Activated CD8-positive, alpha-beta T cell treated with anti-CD3 and anti-CD28 coated beads, Interleukin-2, amount 10 ng/mL, durations not matched to agents 7 days and 5 days (primary cell): Measurements from ENCODE around the gene PTPN11. TPM values are rescaled to one million over a fixed set of nuclear protein-coding genes. Genes with fewer than 3 reads are reported as not detected.
"Not testable (repeated sequence)": the region's sequence is repeated elsewhere in the genome, so short reads cannot be mapped to it uniquely, and the experiment has no call there.

ENCODE experiments used
- ATAC-seq: fragments of 150-1000 bp; cut with Tn5 transposase; one replicate; pipeline ENCODE4 v1.10.0; 2021; ENCODE audit warnings: moderate library complexity
- CTCF ChIA-PET: fragments of 350-600 bp; sonication (Branson Sonifier 250); formaldehyde crosslinking; loops from one replicate; lab custom pipeline; 2021; ENCODE audit warnings: antibody characterized with exemption; lab: Charles Lee
- POLR2A ChIA-PET: fragments of 350-600 bp; sonication (Branson Sonifier 250); formaldehyde crosslinking; loops from one replicate; lab custom pipeline; 2021; ENCODE audit warnings: antibody characterized with exemption; lab: Charles Lee
- DNase-seq: peaks from one replicate; pipeline ENCODE4 v3.0.0-alpha.2; 2020
- H3K27ac Mint-ChIP-seq: one replicate; pipeline ENCODE4 v1.8.0; 2021; ENCODE audit warnings: mild to moderate bottlenecking, mixed read lengths
- H3K27me3 Mint-ChIP-seq: one replicate; pipeline ENCODE4 v1.8.0; 2021; ENCODE audit warnings: low read depth, mixed read lengths
- H3K36me3 Mint-ChIP-seq: one replicate; pipeline ENCODE4 v1.8.0; 2021; ENCODE audit warnings: low read depth, mixed read lengths
- H3K4me1 Mint-ChIP-seq: one replicate; pipeline ENCODE4 v1.8.0; 2021; ENCODE audit warnings: low read depth, mixed read lengths
- H3K4me3 Mint-ChIP-seq: one replicate; pipeline ENCODE4 v1.8.0; 2021; ENCODE audit warnings: mild to moderate bottlenecking, mixed read lengths
- H3K9me3 Mint-ChIP-seq: one replicate; pipeline ENCODE4 v1.8.0; 2022; ENCODE audit warnings: mixed read lengths; ENCODE audit not compliant: insufficient read depth
- total RNA-seq, 2 experiments: library from RNA; stranded (reverse); gene quantifications; one replicate each; pipeline ENCODE4 v1.2.3, GENCODE V29; 2021

The PTPN11 gene
- total RNA-seq, 2 experiments from 2014 or later = 106 to 112 TPM

DNA sequence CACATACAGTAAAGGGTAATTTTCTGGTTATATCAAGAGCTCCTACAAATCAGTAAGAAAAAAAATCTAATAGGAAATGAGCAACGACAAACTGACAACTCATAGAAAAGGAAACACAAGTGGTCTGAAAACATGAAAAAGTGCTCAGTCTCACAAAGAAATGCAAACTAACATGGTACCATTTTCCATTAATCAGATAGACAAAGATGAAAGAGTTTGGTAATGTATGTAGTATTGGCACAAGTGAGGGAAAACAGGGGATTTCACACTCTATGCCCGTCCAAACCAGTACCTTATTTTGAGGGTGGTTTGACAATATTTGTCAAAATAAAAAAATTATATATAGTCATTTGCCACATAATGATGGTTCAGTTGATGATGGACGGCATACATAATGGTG is 13.2 kb downstream of the PTPN11 start:
- DNase-seq (no peak), ATAC-seq (no peak)
- Mint-ChIP-seq H3K27me3 (no peaks in the 10 kb centered on the region), H3K4me3 (no peak overlapping the region), H3K27ac (peak overlapping the region; percentile 7), H3K9me3 (no peaks in the 10 kb centered on the region), H3K4me1 (peaks cover 18% of the 10 kb centered on the region), H3K36me3 (peaks cover 19% of the 10 kb centered on the region)
- CTCF ChIA-PET = no interaction called here
- POLR2A ChIA-PET = no interaction called here

- no peak for ATAC-seq
- peaks cover 11% of the 10 kb centered on the region for H3K36me3 Mint-ChIP-seq
- no peaks in the 10 kb centered on the region for H3K9me3 Mint-ChIP-seq
- ChIA-PET POLR2A (no interaction called here), CTCF (no interaction called here)
- DNase-seq = no peak
- no peak overlapping the region for H3K4me3 Mint-ChIP-seq
- H3K27ac Mint-ChIP-seq = no peak overlapping the region
- no peaks in the 10 kb centered on the region for H3K27me3 Mint-ChIP-seq
- H3K4me1 Mint-ChIP-seq = peaks cover 25% of the 10 kb centered on the region
Measured at GRCh38 chr12:112433551-112433950, 14.8 kb downstream of the PTPN11 start.

GRCh38 chr12:112438645-112439044 is 19.9 kb downstream of the PTPN11 start:
- H3K4me1 Mint-ChIP-seq, CTCF ChIA-PET, ATAC-seq, H3K27ac Mint-ChIP-seq, H3K4me3 Mint-ChIP-seq, H3K27me3 Mint-ChIP-seq, DNase-seq, H3K9me3 Mint-ChIP-seq, H3K36me3 Mint-ChIP-seq, POLR2A ChIA-PET: not testable (repeated sequence)

GRCh38 chr12:112439769-112440168 is 21.0 kb downstream of the PTPN11 start:
- ChIA-PET POLR2A (no interaction called here), CTCF (no interaction called here)
- no peaks in the 10 kb centered on the region for H3K9me3 Mint-ChIP-seq
- no peak overlapping the region for H3K4me3 Mint-ChIP-seq
- ATAC-seq (no peak), DNase-seq (no peak)
- H3K36me3 Mint-ChIP-seq = peaks cover 4% of the 10 kb centered on the region
- peaks cover 6% of the 10 kb centered on the region for H3K4me1 Mint-ChIP-seq
- no peaks in the 10 kb centered on the region for H3K27me3 Mint-ChIP-seq
- H3K27ac Mint-ChIP-seq = no peak overlapping the region

GRCh38 chr12:112440653-112441052 is 21.9 kb downstream of the PTPN11 start:
- H3K4me3 Mint-ChIP-seq, CTCF ChIA-PET, H3K4me1 Mint-ChIP-seq, POLR2A ChIA-PET, DNase-seq, H3K36me3 Mint-ChIP-seq, ATAC-seq, H3K27me3 Mint-ChIP-seq, H3K9me3 Mint-ChIP-seq, H3K27ac Mint-ChIP-seq: not testable (repeated sequence)

GRCh38 chr12:112443916-112444315 is 25.2 kb downstream of the PTPN11 start:
- no peak overlapping the region for H3K4me3 Mint-ChIP-seq
- ATAC-seq = no peak
- H3K36me3 Mint-ChIP-seq = peaks cover 22% of the 10 kb centered on the region
- no peak for DNase-seq
- no peak overlapping the region for H3K27ac Mint-ChIP-seq
- no peaks in the 10 kb centered on the region for H3K27me3 Mint-ChIP-seq
- no peaks in the 10 kb centered on the region for H3K9me3 Mint-ChIP-seq
- ChIA-PET CTCF (no interaction called here), POLR2A (no interaction called here)
- H3K4me1 Mint-ChIP-seq = peaks cover 23% of the 10 kb centered on the region

DNA sequence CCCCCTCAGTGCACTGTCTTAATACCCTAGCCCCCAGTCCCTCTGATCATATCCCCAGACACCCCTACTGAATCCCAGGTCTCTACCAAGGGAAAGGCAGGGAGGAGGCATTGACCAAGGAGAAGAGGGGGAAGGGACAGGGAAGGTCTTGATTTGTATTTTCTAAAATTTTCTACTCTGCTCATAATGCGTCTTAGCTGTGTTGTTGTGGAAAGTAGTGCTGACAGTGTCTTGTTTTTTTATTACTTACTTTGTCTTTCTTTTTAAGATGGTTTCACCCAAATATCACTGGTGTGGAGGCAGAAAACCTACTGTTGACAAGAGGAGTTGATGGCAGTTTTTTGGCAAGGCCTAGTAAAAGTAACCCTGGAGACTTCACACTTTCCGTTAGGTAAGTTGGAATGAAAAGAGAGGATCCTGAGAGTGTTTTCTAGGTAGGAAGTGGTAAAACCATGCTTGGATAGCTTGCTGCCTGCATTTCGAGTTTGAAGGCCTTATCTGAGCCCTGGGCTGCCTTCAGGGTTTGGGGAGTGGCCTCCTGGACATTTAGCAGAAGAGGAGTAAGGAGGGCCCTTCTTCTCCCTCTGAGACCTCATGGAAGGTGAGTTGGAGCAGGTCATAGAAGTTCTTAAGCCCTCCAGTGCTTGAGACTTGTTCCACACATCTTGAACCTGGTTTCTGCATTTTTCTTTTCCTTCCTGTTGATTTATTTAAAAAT is 27.4 kb downstream of the PTPN11 start:
- Mint-ChIP-seq H3K4me3 (no peak overlapping the region), H3K27me3 (no peaks in the 10 kb centered on the region), H3K27ac (peak overlapping the region; percentile 47), H3K36me3 (peaks cover 33% of the 10 kb centered on the region), H3K9me3 (no peaks in the 10 kb centered on the region), H3K4me1 (peaks cover 23% of the 10 kb centered on the region)
- POLR2A ChIA-PET = interaction anchor here (1.2 kb wide), 1 partner anchor 41 kb away, joined by 3 read pairs; no protein-coding TSS in a partner anchor
- DNase-seq = no peak
- CTCF ChIA-PET = no interaction called here
- no peak for ATAC-seq

DNA sequence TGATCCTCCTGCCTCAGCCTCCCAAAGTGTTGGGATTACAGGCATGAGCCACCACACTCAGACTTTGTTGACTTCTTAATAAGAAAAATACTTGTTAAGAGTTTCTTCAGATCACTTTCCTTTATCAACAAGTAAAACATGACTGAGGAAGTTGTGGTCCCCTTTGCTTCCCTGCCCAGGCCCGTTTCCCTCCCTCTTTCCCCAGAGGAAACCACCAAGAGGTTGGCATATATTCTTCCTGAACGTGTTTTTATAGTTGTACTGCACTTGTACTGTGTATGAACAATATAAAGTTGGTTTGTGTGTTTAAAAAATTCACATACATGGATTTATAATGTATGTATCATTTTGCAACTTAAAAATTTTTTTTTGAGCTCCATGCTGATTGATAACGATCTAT is 28.4 kb downstream of the PTPN11 start:
- peak; percentile 51 for ATAC-seq
- POLR2A ChIA-PET = no interaction called here
- H3K36me3 Mint-ChIP-seq = peaks cover 38% of the 10 kb centered on the region

DNA sequence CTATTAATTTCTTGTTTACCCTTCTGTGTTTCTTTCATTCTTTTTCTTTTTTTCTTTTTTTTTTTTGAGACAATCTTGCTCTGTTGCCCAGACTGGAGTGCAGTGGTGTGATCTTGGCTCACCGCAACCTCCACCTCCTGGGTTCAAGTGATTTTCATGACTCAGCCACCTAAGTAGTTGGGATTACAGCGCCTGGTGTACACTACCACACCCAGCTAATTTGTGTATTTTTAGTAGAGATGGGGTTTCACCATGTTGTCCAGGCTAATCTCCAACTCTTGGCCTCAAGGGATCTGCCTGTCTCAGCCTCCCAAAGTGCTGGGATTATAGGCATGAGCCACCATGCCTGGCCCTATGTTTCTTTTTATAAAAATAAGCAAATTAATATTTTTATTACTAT is 29.4 kb downstream of the PTPN11 start:
- not testable (repeated sequence) for H3K9me3 Mint-ChIP-seq, H3K4me3 Mint-ChIP-seq

More for the DNA sequence above, 28.4 kb downstream of the PTPN11 start:
- H3K4me1 Mint-ChIP-seq = peaks cover 23% of the 10 kb centered on the region
- peak overlapping the region; percentile 81 for H3K27ac Mint-ChIP-seq
- CTCF ChIA-PET = interaction anchor here (1.3 kb wide), 1 partner anchor 249 kb away, joined by 3 read pairs; no protein-coding TSS in a partner anchor
- no peaks in the 10 kb centered on the region for H3K27me3 Mint-ChIP-seq
- peak overlapping the region; percentile 38 for H3K4me3 Mint-ChIP-seq
- no peaks in the 10 kb centered on the region for H3K9me3 Mint-ChIP-seq
- no peak for DNase-seq

DNA sequence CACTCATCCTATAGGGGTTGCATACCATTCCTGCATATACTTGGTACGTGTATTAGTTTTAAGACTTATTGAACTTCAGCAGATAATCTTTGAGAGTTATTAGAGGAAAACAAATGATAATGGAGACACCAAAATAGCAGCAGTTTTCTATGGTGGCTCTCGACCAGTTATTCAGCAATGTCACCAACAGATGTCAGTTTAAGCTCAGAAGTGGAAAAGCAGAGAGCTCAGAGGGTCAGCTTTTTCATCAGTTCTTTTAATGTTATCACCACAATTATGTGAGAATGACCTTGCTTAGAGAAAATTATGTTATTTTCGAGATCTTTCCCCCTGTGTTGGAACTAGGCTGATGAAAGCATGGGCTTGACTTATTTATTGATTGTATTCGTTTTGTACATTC is 32.0 kb downstream of the PTPN11 start:
- ChIA-PET POLR2A (no interaction called here), CTCF (interaction anchor here (1.0 kb wide), 1 partner anchor 13 kb away, joined by 4 read pairs; no protein-coding TSS in a partner anchor)

More for the DNA sequence above, 29.4 kb downstream of the PTPN11 start:
- ATAC-seq, POLR2A ChIA-PET, H3K27me3 Mint-ChIP-seq, H3K27ac Mint-ChIP-seq, DNase-seq: not testable (repeated sequence)
- H3K36me3 Mint-ChIP-seq = peaks cover 44% of the 10 kb centered on the region
- CTCF ChIA-PET = interaction anchor here (1.3 kb wide), 1 partner anchor 250 kb away, joined by 3 read pairs; no protein-coding TSS in a partner anchor
- peaks cover 23% of the 10 kb centered on the region for H3K4me1 Mint-ChIP-seq

DNA sequence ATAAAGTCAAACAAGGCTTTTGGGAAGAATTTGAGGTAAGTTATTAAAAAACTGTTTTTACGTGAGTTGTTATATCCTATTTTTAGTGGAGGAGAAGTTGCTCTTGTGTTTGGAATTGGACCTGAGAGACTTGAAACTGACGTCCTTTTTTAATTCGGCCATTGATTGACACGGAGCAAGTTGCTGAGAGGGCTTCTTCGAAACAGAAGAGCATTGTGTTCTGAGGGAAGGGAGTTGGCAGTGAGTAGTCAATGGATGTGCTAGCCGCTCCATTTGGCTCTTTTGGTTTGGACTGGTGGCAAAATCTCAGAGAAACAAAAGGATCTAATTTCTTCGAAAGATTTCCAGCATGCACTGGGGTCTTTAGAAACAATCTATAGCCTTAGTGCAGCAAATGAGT is 37.3 kb downstream of the PTPN11 start:
- POLR2A ChIA-PET = no interaction called here
- Mint-ChIP-seq H3K36me3 (peaks cover 59% of the 10 kb centered on the region), H3K27me3 (no peaks in the 10 kb centered on the region), H3K9me3 (no peaks in the 10 kb centered on the region), H3K4me1 (no peaks in the 10 kb centered on the region), H3K4me3 (no peak overlapping the region), H3K27ac (no peak overlapping the region)
- CTCF ChIA-PET = no interaction called here
- ATAC-seq (no peak), DNase-seq (no peak)

More for the DNA sequence above, 32.0 kb downstream of the PTPN11 start:
- no peaks in the 10 kb centered on the region for H3K9me3 Mint-ChIP-seq
- no peak overlapping the region for H3K4me3 Mint-ChIP-seq
- ATAC-seq = no peak
- H3K27me3 Mint-ChIP-seq = no peaks in the 10 kb centered on the region
- H3K36me3 Mint-ChIP-seq = peaks cover 52% of the 10 kb centered on the region
- H3K4me1 Mint-ChIP-seq = peaks cover 22% of the 10 kb centered on the region
- no peak for DNase-seq
- no peak overlapping the region for H3K27ac Mint-ChIP-seq

DNA sequence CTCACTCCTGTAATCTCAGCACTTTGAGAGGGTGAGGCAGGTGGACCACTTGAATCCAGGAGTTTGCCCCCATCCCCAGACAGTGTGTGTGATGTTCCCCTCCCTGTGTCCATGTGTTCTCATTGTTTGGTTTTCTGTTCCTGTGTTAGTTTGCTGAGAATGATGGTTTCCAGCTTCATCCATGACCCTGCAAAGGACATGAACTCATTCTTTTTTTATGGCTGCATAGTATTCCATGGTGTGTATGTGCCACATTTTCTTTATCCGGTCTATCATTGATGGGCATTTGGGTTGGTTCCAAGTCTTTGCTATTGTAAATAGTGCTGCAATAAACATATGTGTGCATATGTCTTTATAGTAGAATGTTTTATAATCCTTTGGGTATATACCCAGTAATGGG is 38.4 kb downstream of the PTPN11 start:
- H3K27me3 Mint-ChIP-seq, H3K4me3 Mint-ChIP-seq, H3K4me1 Mint-ChIP-seq, CTCF ChIA-PET, POLR2A ChIA-PET, DNase-seq, H3K27ac Mint-ChIP-seq, ATAC-seq, H3K9me3 Mint-ChIP-seq: not testable (repeated sequence)
- peaks cover 54% of the 10 kb centered on the region for H3K36me3 Mint-ChIP-seq
